Nucleus accumbens (tissue), 56 donors: ENCODE data around the gene RPL10.
"Not testable (repeated sequence)": the region's sequence is repeated elsewhere in the genome, so short reads cannot be mapped to it uniquely, and the experiment has no call there.

Experiments used
- DNase-seq, 56 donors: peaks; one replicate each; lab custom pipeline; 2025; lab: John Stamatoyannopoulos, UW

Gene RPL10

GRCh38 chrX:154374313-154375155 lies 23.6 kb upstream of the RPL10 start, which contains the start of gene FLNA:
FLNA (minus strand) TSS chrX:154374634; CDS start chrX:154371245, 3,389 bp downstream.
- DNase-seq: peak in 11 of 56 donors; percentile 1 to 39 (median 11)

- DNase-seq: no peak
These were observed 23.0 kb upstream of the RPL10 start for GRCh38 chrX:154375156-154375504.

GRCh38 chrX:154376774-154377173 lies 21.4 kb upstream of the RPL10 start:
- DNase-seq: no peak

- peak in 35 of 56 donors; percentile 5 to 63 (median 39) for DNase-seq
These were observed 19.9 kb upstream of the RPL10 start for GRCh38 chrX:154378059-154378798.

- DNase-seq: peak; percentile 82 to 100 (median 99)
These were observed 19.2 kb upstream of the RPL10 start, which contains the start of gene EMD for GRCh38 chrX:154378799-154379568. EMD (plus strand) TSS chrX:154379295; CDS start chrX:154379485, 190 bp downstream.

GRCh38 chrX:154379569-154379951 lies 18.6 kb upstream of the RPL10 start:
- no peak for DNase-seq

- DNase-seq: no peak
These were observed 18.0 kb upstream of the RPL10 start for GRCh38 chrX:154380153-154380552.

GRCh38 chrX:154380787-154381186 lies 17.4 kb upstream of the RPL10 start:
- no peak for DNase-seq

GRCh38 chrX:154381271-154381670 lies 16.9 kb upstream of the RPL10 start:
- no peak for DNase-seq

GRCh38 chrX:154382483-154383069 lies 15.6 kb upstream of the RPL10 start:
- peak in 1 of 56 donors; percentile 7 for DNase-seq

GRCh38 chrX:154383359-154384283 lies 14.6 kb upstream of the RPL10 start:
- DNase-seq: no peak

GRCh38 chrX:154384284-154384892 lies 13.8 kb upstream of the RPL10 start:
- DNase-seq: peak in 2 of 56 donors; percentile 3 to 21

- DNase-seq: not testable (repeated sequence)
These were observed 10.1 kb upstream of the RPL10 start for GRCh38 chrX:154388094-154388493.

- DNase-seq: not testable (repeated sequence)
These were observed 9.5 kb upstream of the RPL10 start for GRCh38 chrX:154388649-154389048.

GRCh38 chrX:154389812-154390747 lies 8.1 kb upstream of the RPL10 start:
- DNase-seq: not testable (repeated sequence)

- not testable (repeated sequence) for DNase-seq
These were observed 1.8 kb upstream of the RPL10 start for GRCh38 chrX:154396363-154396762.
